Measurements from ENCODE around the gene CEP192.

The CEP192 gene

GRCh38 chr18:13006531-13007247 is 15.5 kb downstream of the CEP192 start:
- TF ChIP-seq CTCF (IDR thresholded peaks at IDR 0.05; ENCODE audit: control extremely low read depth, extremely low read depth, low read depth, missing control alignments), result no peak
- ChIA-PET POLR2A (no interaction called here), CTCF (interaction anchor here (1.0 kb wide), 1 partner anchor 9 kb away, joined by 4 read pairs; no protein-coding TSS in a partner anchor)
- no peak for DNase-seq (ENCODE audit: extremely low spot score)

- CTCF ChIA-PET, result no interaction called here
- POLR2A ChIA-PET, result no interaction called here
- no peak for TF ChIP-seq CTCF (IDR thresholded peaks at IDR 0.05; ENCODE audit: control extremely low read depth, extremely low read depth, low read depth, missing control alignments)
- no peak for DNase-seq (ENCODE audit: extremely low spot score)
Observed at GRCh38 chr18:13007248-13007560, 16.0 kb downstream of the CEP192 start.

GRCh38 chr18:13011719-13012118 is 20.6 kb downstream of the CEP192 start:
- POLR2A ChIA-PET, result no interaction called here
- no peak for DNase-seq (ENCODE audit: extremely low spot score)
- no peak for TF ChIP-seq CTCF (IDR thresholded peaks at IDR 0.05; ENCODE audit: control extremely low read depth, extremely low read depth, low read depth, missing control alignments)
- CTCF ChIA-PET, result no interaction called here

- ChIA-PET CTCF (interaction anchor here (0.8 to 1.8 kb wide), 7 partner anchors 9 to 59 kb away, joined by 3 to 6 read pairs (median 3); partner anchors contain the start of gene CEP192), POLR2A (no interaction called here)
- TF ChIP-seq CTCF (IDR thresholded peaks at IDR 0.05; ENCODE audit: control extremely low read depth, extremely low read depth, low read depth, missing control alignments), result no peak
- no peak for DNase-seq (ENCODE audit: extremely low spot score)
Observed at GRCh38 chr18:13014232-13014631, 23.1 kb downstream of the CEP192 start.

- ChIA-PET POLR2A (no interaction called here), CTCF (interaction anchor here (1.3 to 1.8 kb wide), 4 partner anchors 11 to 58 kb away, joined by 3 to 6 read pairs (median 4); partner anchors contain the start of gene CEP192)
- no peak for TF ChIP-seq CTCF (IDR thresholded peaks at IDR 0.05; ENCODE audit: control extremely low read depth, extremely low read depth, low read depth, missing control alignments)
- DNase-seq (ENCODE audit: extremely low spot score), result no peak
Observed at GRCh38 chr18:13014818-13015217, 23.7 kb downstream of the CEP192 start.

- CTCF ChIA-PET, result interaction anchor here (1.1 kb wide), 1 partner anchor 11 kb away, joined by 3 read pairs; no protein-coding TSS in a partner anchor
- POLR2A ChIA-PET, result no interaction called here
- TF ChIP-seq CTCF (IDR thresholded peaks at IDR 0.05; ENCODE audit: control extremely low read depth, extremely low read depth, low read depth, missing control alignments), result no peak
- DNase-seq (ENCODE audit: extremely low spot score), result no peak
Observed at GRCh38 chr18:13017247-13017875, 26.2 kb downstream of the CEP192 start.
